ENCODE data around the gene SMPD4.
"Not testable (repeated sequence)": the region's sequence is repeated elsewhere in the genome, so short reads cannot be mapped to it uniquely, and the experiment has no call there.

Gene SMPD4

GRCh38 chr2:130143266-130144039 is 37.9 kb downstream of the SMPD4 start:
- not testable (repeated sequence) for H3K27me3 ChIP-seq (replicated peaks; ENCODE audit: control insufficient read depth, insufficient read depth, low read length); H3K36me3 ChIP-seq (ENCODE audit: control insufficient read depth, insufficient read depth, low read length, severe bottlenecking); H3K4me1 ChIP-seq (ENCODE audit: control insufficient read depth, insufficient read depth, low read length); H3K4me3 ChIP-seq (ENCODE audit: low read length); H3K9ac ChIP-seq (ENCODE audit: low read length); DNase-seq (ENCODE audit: low read depth); H3K9me3 ChIP-seq (ENCODE audit: control insufficient read depth, low read length)

GRCh38 chr2:130142396-130143265 is 38.8 kb downstream of the SMPD4 start:
- H3K36me3 ChIP-seq (ENCODE audit: control insufficient read depth, insufficient read depth, low read length, severe bottlenecking); H3K9ac ChIP-seq (ENCODE audit: low read length); H3K4me1 ChIP-seq (ENCODE audit: control insufficient read depth, insufficient read depth, low read length); H3K27me3 ChIP-seq (replicated peaks; ENCODE audit: control insufficient read depth, insufficient read depth, low read length); H3K4me3 ChIP-seq (ENCODE audit: low read length); H3K9me3 ChIP-seq (ENCODE audit: control insufficient read depth, low read length); DNase-seq (ENCODE audit: low read depth): not testable (repeated sequence)

GRCh38 chr2:130141645-130142370 is 39.6 kb downstream of the SMPD4 start:
- not testable (repeated sequence) for H3K4me3 ChIP-seq (ENCODE audit: low read length); DNase-seq (ENCODE audit: low read depth); H3K9ac ChIP-seq (ENCODE audit: low read length); H3K27me3 ChIP-seq (replicated peaks; ENCODE audit: control insufficient read depth, insufficient read depth, low read length); H3K36me3 ChIP-seq (ENCODE audit: control insufficient read depth, insufficient read depth, low read length, severe bottlenecking); H3K4me1 ChIP-seq (ENCODE audit: control insufficient read depth, insufficient read depth, low read length); H3K9me3 ChIP-seq (ENCODE audit: control insufficient read depth, low read length)

- DNase-seq (ENCODE audit: low read depth); H3K9ac ChIP-seq (ENCODE audit: low read length); H3K9me3 ChIP-seq (ENCODE audit: control insufficient read depth, low read length); H3K27me3 ChIP-seq (replicated peaks; ENCODE audit: control insufficient read depth, insufficient read depth, low read length); H3K36me3 ChIP-seq (ENCODE audit: control insufficient read depth, insufficient read depth, low read length, severe bottlenecking); H3K4me3 ChIP-seq (ENCODE audit: low read length); H3K4me1 ChIP-seq (ENCODE audit: control insufficient read depth, insufficient read depth, low read length): not testable (repeated sequence)
Observed at GRCh38 chr2:130141002-130141401, 40.4 kb downstream of the SMPD4 start.

- not testable (repeated sequence) for H3K9ac ChIP-seq (ENCODE audit: low read length); H3K4me3 ChIP-seq (ENCODE audit: low read length); H3K4me1 ChIP-seq (ENCODE audit: control insufficient read depth, insufficient read depth, low read length); H3K36me3 ChIP-seq (ENCODE audit: control insufficient read depth, insufficient read depth, low read length, severe bottlenecking); H3K27me3 ChIP-seq (replicated peaks; ENCODE audit: control insufficient read depth, insufficient read depth, low read length); H3K9me3 ChIP-seq (ENCODE audit: control insufficient read depth, low read length); DNase-seq (ENCODE audit: low read depth)
Observed at GRCh38 chr2:130140516-130140915, 40.9 kb downstream of the SMPD4 start.

- not testable (repeated sequence) for H3K36me3 ChIP-seq (ENCODE audit: control insufficient read depth, insufficient read depth, low read length, severe bottlenecking); H3K4me3 ChIP-seq (ENCODE audit: low read length); H3K4me1 ChIP-seq (ENCODE audit: control insufficient read depth, insufficient read depth, low read length); DNase-seq (ENCODE audit: low read depth); H3K27me3 ChIP-seq (replicated peaks; ENCODE audit: control insufficient read depth, insufficient read depth, low read length); H3K9ac ChIP-seq (ENCODE audit: low read length); H3K9me3 ChIP-seq (ENCODE audit: control insufficient read depth, low read length)
Observed at GRCh38 chr2:130139331-130140280, 41.8 kb downstream of the SMPD4 start.

- not testable (repeated sequence) for H3K9ac ChIP-seq (ENCODE audit: low read length); DNase-seq (ENCODE audit: low read depth); H3K27me3 ChIP-seq (replicated peaks; ENCODE audit: control insufficient read depth, insufficient read depth, low read length); H3K9me3 ChIP-seq (ENCODE audit: control insufficient read depth, low read length); H3K36me3 ChIP-seq (ENCODE audit: control insufficient read depth, insufficient read depth, low read length, severe bottlenecking); H3K4me1 ChIP-seq (ENCODE audit: control insufficient read depth, insufficient read depth, low read length); H3K4me3 ChIP-seq (ENCODE audit: low read length)
Observed at GRCh38 chr2:130138841-130139251, 42.6 kb downstream of the SMPD4 start.

- not testable (repeated sequence) for H3K36me3 ChIP-seq (ENCODE audit: control insufficient read depth, insufficient read depth, low read length, severe bottlenecking); H3K4me3 ChIP-seq (ENCODE audit: low read length); H3K9me3 ChIP-seq (ENCODE audit: control insufficient read depth, low read length); DNase-seq (ENCODE audit: low read depth); H3K9ac ChIP-seq (ENCODE audit: low read length); H3K27me3 ChIP-seq (replicated peaks; ENCODE audit: control insufficient read depth, insufficient read depth, low read length); H3K4me1 ChIP-seq (ENCODE audit: control insufficient read depth, insufficient read depth, low read length)
Observed at GRCh38 chr2:130138326-130138725, 43.1 kb downstream of the SMPD4 start.

- not testable (repeated sequence) for DNase-seq (ENCODE audit: low read depth); H3K4me3 ChIP-seq (ENCODE audit: low read length); H3K36me3 ChIP-seq (ENCODE audit: control insufficient read depth, insufficient read depth, low read length, severe bottlenecking); H3K9me3 ChIP-seq (ENCODE audit: control insufficient read depth, low read length); H3K9ac ChIP-seq (ENCODE audit: low read length); H3K27me3 ChIP-seq (replicated peaks; ENCODE audit: control insufficient read depth, insufficient read depth, low read length); H3K4me1 ChIP-seq (ENCODE audit: control insufficient read depth, insufficient read depth, low read length)
Observed at GRCh38 chr2:130137118-130137517, 44.3 kb downstream of the SMPD4 start.

GRCh38 chr2:130136546-130136945 is 44.9 kb downstream of the SMPD4 start:
- not testable (repeated sequence) for H3K9me3 ChIP-seq (ENCODE audit: control insufficient read depth, low read length); H3K4me3 ChIP-seq (ENCODE audit: low read length); H3K9ac ChIP-seq (ENCODE audit: low read length); DNase-seq (ENCODE audit: low read depth); H3K4me1 ChIP-seq (ENCODE audit: control insufficient read depth, insufficient read depth, low read length); H3K36me3 ChIP-seq (ENCODE audit: control insufficient read depth, insufficient read depth, low read length, severe bottlenecking); H3K27me3 ChIP-seq (replicated peaks; ENCODE audit: control insufficient read depth, insufficient read depth, low read length)

Data from adipocyte (in vitro differentiated cells).